ENCODE measurements around the gene EIF4B. TPM values are rescaled to one million over a fixed set of nuclear protein-coding genes. Genes with fewer than 3 reads are reported as not detected.
A peak's percentile ranks its signal among the peaks of the same experiment; 100 is the strongest.

The EIF4B gene
- total and polyA plus RNA-seq, 9 of the 15 experiments (the other 6 are each of a cell fraction or from before 2014, with no cell fraction given) = 138 to 669 (median 552) TPM

DNA sequence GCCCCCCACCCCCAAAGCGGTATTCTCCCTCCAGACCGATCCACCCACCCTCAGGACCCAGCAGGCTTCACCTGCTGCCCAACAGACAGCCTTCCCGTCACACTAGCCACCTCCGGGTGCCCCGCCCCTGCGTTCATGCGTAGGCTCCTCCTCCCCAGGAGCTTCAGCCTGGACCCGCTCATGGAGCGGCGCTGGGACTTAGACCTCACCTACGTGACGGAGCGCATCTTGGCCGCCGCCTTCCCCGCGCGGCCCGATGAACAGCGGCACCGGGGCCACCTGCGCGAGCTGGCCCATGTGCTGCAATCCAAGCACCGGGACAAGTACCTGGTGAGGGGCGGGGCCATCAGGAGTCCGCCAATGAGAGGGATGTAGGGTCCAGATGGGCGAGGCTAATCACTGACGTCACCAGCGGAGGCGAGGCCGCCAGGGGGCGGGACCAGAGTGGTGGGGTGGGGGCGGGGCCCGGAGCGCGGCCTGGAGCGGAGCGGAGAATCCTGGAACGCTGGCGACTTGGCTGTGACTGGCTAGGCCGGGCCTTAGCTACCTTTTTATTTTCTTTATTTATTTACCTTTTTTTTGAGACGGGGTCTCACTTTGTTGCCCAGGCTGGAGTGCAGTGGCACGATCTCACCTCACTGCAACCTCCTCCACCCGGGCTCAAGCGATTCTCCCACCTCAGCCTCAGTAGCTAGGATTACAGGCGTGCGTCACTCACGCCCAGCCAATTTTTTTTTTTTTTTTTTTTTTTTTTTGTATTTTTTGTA, 48.0 kb downstream of the EIF4B start (continued):
- TF ChIP-seq TEAD4 (IDR thresholded peaks at IDR 0.05; ENCODE audit: low read length) = no peak
- no peak for TF ChIP-seq TEAD4 (CRISPR knock-in tag; IDR thresholded peaks at IDR 0.05; ENCODE audit: borderline replicate concordance)
- TF ChIP-seq BRD4 (IDR thresholded peaks at IDR 0.05) = no peak
- TF ChIP-seq XRCC4 (IDR thresholded peaks at IDR 0.05; ENCODE audit: extremely low read depth, insufficient read depth, insufficient read length) = no peak
- TF ChIP-seq STAT6 (CRISPR knock-in tag; IDR thresholded peaks at IDR 0.05) = no peak
- TF ChIP-seq YBX1 (IDR thresholded peaks at IDR 0.05) = no peak
- TF ChIP-seq MYC (IDR thresholded peaks at IDR 0.05; ENCODE audit: low read depth, low read length) = peak; percentile 82
- no peak for TF ChIP-seq MYC (CRISPR knock-in tag; IDR thresholded peaks at IDR 0.05; ENCODE audit: borderline replicate concordance, low read depth)
- TF ChIP-seq ZFP30 (CRISPR knock-in tag; IDR thresholded peaks at IDR 0.05; ENCODE audit: borderline replicate concordance) = no peak
- TF ChIP-seq ATF7 (IDR thresholded peaks at IDR 0.05) = peak; percentile 96
- TF ChIP-seq TBP (optimal IDR thresholded peaks at IDR 0.05; ENCODE audit: low read depth, low read length) = peak; percentile 43
- no peak; the same call in 1 of the 2 replicates for TF ChIP-seq MGA (IDR thresholded peaks at IDR 0.05)
- no peak for TF ChIP-seq PML (IDR thresholded peaks at IDR 0.05; ENCODE audit: low read length)
- no peak for TF ChIP-seq ZBTB17 (CRISPR knock-in tag; IDR thresholded peaks at IDR 0.05)
